ENCODE results near the gene AGAP9.
"Not testable (repeated sequence)": the region's sequence is repeated elsewhere in the genome, so short reads cannot be mapped to it uniquely, and the experiment has no call there.

Gene AGAP9

GRCh38 chr10:47456794-47457527 is 66.5 kb downstream of the AGAP9 start:
- DNase-seq, result no peak

GRCh38 chr10:47456079-47456785 is 67.2 kb downstream of the AGAP9 start:
- no peak for DNase-seq

- not testable (repeated sequence) for DNase-seq
Observed at GRCh38 chr10:47455350-47456078, 67.9 kb downstream of the AGAP9 start.

GRCh38 chr10:47454780-47455058 is 68.7 kb downstream of the AGAP9 start:
- DNase-seq, result no peak

- DNase-seq, result no peak
Observed at GRCh38 chr10:47454008-47454779, 69.2 kb downstream of the AGAP9 start.

- no peak for DNase-seq
Observed at GRCh38 chr10:47453141-47454007, 70.1 kb downstream of the AGAP9 start.

- DNase-seq, result no peak
Observed at GRCh38 chr10:47452495-47453140, 70.8 kb downstream of the AGAP9 start.

GRCh38 chr10:47451998-47452494 is 71.4 kb downstream of the AGAP9 start:
- DNase-seq, result no peak
